Mesenteric fat pad (tissue), 1 donor: Measurements from ENCODE around the gene CYTH1. TPM values are rescaled to one million over a fixed set of nuclear protein-coding genes. Genes with fewer than 3 reads are reported as not detected.

Experiments used
- DNase-seq: peaks from one replicate; pipeline ENCODE4 v3.0.0-alpha.2; 2020; ENCODE audit warnings: low spot score
- total RNA-seq: library from RNA; stranded (reverse); fragmentation: NEBNext Ultra II Directional; extraction: Animal tissue kit (Norgen Biotek cat#: 25700); gene quantifications from one replicate; pipeline ENCODE4 v1.2.1, GENCODE V29; 2021
- donor health status: DM: yes; HTN: yes; CAD: no.

CYTH1 gene
- total RNA-seq, 1 donor from 2014 or later: 54.9 TPM

DNA sequence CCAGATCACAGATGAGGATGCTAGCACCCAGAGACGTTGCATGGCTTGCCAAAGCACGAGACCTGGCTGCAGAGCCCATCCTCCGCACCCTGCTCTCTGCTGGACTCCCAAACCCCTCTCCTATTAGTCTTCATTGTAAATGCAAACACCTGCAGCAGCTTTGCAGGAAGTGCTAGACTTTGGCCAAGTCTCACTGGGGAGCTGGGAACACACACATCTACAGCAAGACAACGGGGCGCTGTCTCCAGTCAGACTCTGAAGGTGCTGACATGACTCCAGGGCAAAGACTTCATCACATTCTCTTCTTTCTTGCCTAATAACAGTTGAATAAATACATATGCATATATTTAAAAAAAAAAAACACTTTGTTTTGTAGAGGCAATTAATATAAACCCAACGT lies 43.8 kb downstream of the CYTH1 start:
- no peak for DNase-seq

DNA sequence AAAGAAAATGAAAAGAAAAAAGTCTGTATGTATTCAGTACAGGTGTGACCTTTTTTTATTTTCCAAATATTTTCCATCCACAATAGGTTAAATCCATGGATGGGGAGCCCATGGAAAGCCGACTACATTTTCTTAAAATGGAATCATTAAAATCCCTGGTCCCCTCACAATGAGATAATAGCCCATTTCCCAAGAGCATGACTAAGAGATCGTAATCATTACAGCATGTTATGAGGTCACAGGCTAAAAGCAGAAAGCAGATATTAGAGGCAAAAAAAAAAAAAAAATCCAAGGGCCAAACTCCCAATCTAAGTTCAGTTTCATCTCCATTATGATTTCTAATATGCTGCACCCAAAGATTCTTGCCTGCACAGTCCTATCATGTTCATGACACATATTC lies 44.7 kb downstream of the CYTH1 start:
- DNase-seq: no peak

DNA sequence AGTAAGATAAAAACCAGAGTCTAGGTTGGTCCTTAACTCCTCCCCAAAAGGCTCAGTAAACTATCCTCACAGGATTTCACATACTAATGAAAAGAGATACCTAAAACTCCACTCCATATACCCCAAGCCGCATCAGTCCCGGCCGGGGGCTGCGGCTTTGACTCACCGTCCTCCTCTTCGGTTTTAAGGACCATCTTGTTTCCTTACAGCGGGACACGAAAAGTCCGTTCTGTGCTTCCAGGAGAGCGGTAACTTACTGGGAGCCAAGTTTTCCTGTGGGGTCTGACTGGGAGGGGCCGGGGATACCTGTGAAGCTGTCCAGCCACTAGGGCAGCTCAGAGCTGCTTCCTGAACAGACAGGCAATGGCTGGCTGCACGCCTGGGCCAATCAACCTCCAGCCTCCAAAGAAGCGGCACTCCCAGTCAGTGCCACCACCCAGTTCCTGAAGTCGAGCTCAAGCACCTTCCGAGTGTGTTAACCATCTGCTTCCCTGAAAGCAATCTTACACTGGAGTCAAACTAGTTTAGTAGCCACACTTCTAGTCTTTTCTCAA lies 45.5 kb downstream of the CYTH1 start:
- peak; percentile 91 for DNase-seq

- no peak for DNase-seq
These were observed 46.1 kb downstream of the CYTH1 start for GRCh38 chr17:78735832-78736525.

GRCh38 chr17:78734793-78735641 lies 47.1 kb downstream of the CYTH1 start:
- DNase-seq: no peak

- DNase-seq: no peak
These were observed 49.7 kb downstream of the CYTH1 start for GRCh38 chr17:78732354-78732753.

DNA sequence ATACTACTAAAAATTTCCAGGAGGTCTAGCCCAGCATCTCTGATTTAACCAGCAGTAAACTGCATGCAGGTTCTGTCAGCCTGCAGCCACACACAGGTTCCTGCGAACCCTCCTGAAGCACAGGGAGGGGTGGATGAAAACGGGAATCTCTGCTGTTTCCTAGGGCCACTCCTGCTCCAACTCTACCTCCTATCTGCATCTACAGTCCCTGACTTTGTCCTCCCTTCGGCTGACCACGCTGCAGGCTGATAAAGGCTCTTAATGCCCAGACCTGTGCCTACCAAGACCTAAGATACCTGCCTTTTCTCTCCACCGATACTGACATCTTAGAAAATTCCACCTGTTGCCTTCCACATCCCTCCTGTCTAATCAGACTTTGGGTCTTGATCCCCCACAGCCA lies 50.2 kb downstream of the CYTH1 start:
- DNase-seq: no peak

GRCh38 chr17:78729641-78730040 lies 52.4 kb downstream of the CYTH1 start:
- DNase-seq: no peak

GRCh38 chr17:78728495-78728894 lies 53.6 kb downstream of the CYTH1 start:
- DNase-seq: no peak

GRCh38 chr17:78727476-78728229 lies 54.4 kb downstream of the CYTH1 start:
- no peak for DNase-seq

DNA sequence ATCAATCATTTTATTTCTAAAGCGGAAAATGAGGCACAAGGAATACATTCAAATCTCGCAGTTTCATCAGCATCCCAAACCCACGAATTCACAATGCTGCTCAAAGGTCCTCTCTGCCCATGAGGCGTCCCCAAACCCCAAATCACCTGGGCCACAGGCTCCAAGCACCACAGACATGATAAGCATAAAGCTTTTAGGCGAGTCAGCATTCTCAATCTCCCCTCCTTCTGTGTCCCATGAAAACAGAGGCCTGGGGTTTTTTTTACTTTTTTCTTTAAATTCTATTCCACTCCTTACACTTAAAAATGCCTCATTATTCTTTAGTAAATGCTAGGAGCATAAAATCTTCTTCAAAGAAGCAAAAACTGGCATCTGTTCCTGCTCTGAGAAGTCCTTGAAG lies 55.0 kb downstream of the CYTH1 start:
- no peak for DNase-seq

GRCh38 chr17:78726513-78726912 lies 55.6 kb downstream of the CYTH1 start:
- no peak for DNase-seq

GRCh38 chr17:78725448-78726021 lies 56.5 kb downstream of the CYTH1 start:
- DNase-seq: no peak

DNA sequence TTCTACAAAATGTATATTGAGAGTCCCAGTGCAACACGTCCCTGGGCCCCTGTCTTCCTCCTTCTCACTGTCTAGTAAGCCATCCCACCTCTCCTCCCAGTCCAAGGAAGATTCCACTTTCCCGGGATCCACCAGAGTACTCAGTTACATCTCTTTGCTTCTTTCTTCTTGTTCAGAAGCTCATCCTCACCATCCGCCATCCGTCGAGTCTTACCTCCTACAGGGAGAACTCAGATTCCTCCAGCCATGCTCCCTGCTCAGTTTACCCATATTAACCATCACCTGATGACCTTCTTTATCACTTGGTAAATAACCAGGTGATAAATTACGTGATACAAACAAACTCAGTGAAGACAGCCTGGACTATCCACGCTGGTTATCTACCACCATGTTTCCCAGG lies 57.1 kb downstream of the CYTH1 start:
- no peak for DNase-seq

- DNase-seq: no peak
These were observed 57.5 kb downstream of the CYTH1 start for GRCh38 chr17:78724544-78724943.

GRCh38 chr17:78723957-78724356 lies 58.1 kb downstream of the CYTH1 start:
- DNase-seq: no peak

- no peak for DNase-seq
These were observed 58.9 kb downstream of the CYTH1 start for GRCh38 chr17:78723001-78723796.

GRCh38 chr17:78722246-78722761 lies 59.8 kb downstream of the CYTH1 start:
- DNase-seq: no peak

- no peak for DNase-seq
These were observed 62.3 kb downstream of the CYTH1 start for GRCh38 chr17:78719630-78720298.
